Sigmoid colon (tissue), 7 donors: ENCODE results near the gene VEPH1. TPM values are rescaled to one million over a fixed set of nuclear protein-coding genes. Genes with fewer than 3 reads are reported as not detected.

Source experiments
- DNase-seq: peaks from one replicate; pipeline ENCODE4 v3.0.0-alpha.2; 2019
- H3K27ac ChIP-seq, 4 donors: fragments of 200-600 bp; sonication (generic); one replicate each; pipeline ENCODE4 v1.5.1; 2016 to 2019; ENCODE audit warnings: mild to moderate bottlenecking in 1 of 4
- H3K27me3 ChIP-seq, 3 donors: fragments of 200-600 bp; sonication (generic); one replicate each; pipeline ENCODE4 v1.5.1; 2019; ENCODE audit warnings: mild to moderate bottlenecking in 1 of 3
- H3K36me3 ChIP-seq, 4 donors: fragments of 200-600 bp; sonication (generic); one replicate each; pipeline ENCODE4 v1.5.1; 2016 to 2019
- H3K4me1 ChIP-seq, 4 donors: fragments of 200-600 bp; sonication (generic); one replicate each; pipeline ENCODE4 v1.5.1; 2017 to 2019
- H3K4me3 ChIP-seq, 4 donors: fragments of 200-600 bp; sonication (generic); one replicate each; pipeline ENCODE4 v1.5.1; 2017 to 2019; ENCODE audit warnings: mild to moderate bottlenecking in 2 of 4, moderate library complexity in 1 of 4
- H3K9me3 ChIP-seq, 4 donors: fragments of 200-600 bp in 3 of 4; sonication (generic) in 3 of 4; one replicate each; pipeline versions ENCODE4 v1.5.1 to v1.6.1; 2013 to 2019
- EP300 ChIP-seq, 4 donors: sonication (generic); formaldehyde crosslinking; IDR thresholded peaks; one replicate each; pipeline ENCODE4 v1.6.1; 2017; ENCODE audit warnings: antibody characterized with exemption in 4 of 4
- POLR2A ChIP-seq, 2 donors: fragments of 450-650 bp; IDR thresholded peaks; one replicate each; pipeline ENCODE4 v1.6.1; 2016; ENCODE audit warnings: antibody characterized with exemption in 2 of 2, mild to moderate bottlenecking in 2 of 2, moderate library complexity in 2 of 2
- POLR2AphosphoS5 ChIP-seq, 4 donors: sonication (generic); formaldehyde crosslinking; IDR thresholded peaks; one replicate each; pipeline ENCODE4 v1.6.1; 2017; ENCODE audit warnings: antibody characterized with exemption in 4 of 4
- WGBS, 2 donors: extraction: QIAGEN DNeasy Blood & Tissue Kit; methylation state at CpG; one replicate each; pipeline ENCODE4 v1.1.7; 2013; 5-methylcytosine and 5-hydroxymethylcytosine counted together
- intact Hi-C: fragments of 100-400 bp; cut with DNase I; formaldehyde crosslinking; loops from one replicate; pipeline ENCODE4 v1.15.1; 2023
- polyA plus RNA-seq, 3 donors: library from polyadenylated mRNA; stranded (reverse); fragments of 200-250 nt; gene quantifications; one replicate each; pipeline ENCODE4 v1.2.3, GENCODE V29; 2013
- total RNA-seq, 4 donors: library from RNA; depleted of rRNA; stranded (reverse); fragments of >200 nt; gene quantifications; one replicate each; pipeline ENCODE4 v1.1.0, GENCODE V29; 2016
- TF ChIP-seq, protein P1 (sequence below), 4 experiments: fragments of 450-650 bp in 3 of 4; fragments of 200-600 bp in 1 of 4; IDR thresholded peaks; one replicate each; pipeline ENCODE4 v1.5.1; 2016 to 2019; ENCODE audit warnings: antibody characterized with exemption in 4 of 4, mild to moderate bottlenecking in 3 of 4, moderate library complexity in 2 of 4
- donor health status: healthy with polysubstance abuse.
- donor health status: Bipolar disorder and iron deficiency.
- donor health status: healthy.

VEPH1 gene
- total and polyA plus RNA-seq, 7 donors = 0.14 to 1.8 (median 0.87) TPM; not detected in 1

DNA sequence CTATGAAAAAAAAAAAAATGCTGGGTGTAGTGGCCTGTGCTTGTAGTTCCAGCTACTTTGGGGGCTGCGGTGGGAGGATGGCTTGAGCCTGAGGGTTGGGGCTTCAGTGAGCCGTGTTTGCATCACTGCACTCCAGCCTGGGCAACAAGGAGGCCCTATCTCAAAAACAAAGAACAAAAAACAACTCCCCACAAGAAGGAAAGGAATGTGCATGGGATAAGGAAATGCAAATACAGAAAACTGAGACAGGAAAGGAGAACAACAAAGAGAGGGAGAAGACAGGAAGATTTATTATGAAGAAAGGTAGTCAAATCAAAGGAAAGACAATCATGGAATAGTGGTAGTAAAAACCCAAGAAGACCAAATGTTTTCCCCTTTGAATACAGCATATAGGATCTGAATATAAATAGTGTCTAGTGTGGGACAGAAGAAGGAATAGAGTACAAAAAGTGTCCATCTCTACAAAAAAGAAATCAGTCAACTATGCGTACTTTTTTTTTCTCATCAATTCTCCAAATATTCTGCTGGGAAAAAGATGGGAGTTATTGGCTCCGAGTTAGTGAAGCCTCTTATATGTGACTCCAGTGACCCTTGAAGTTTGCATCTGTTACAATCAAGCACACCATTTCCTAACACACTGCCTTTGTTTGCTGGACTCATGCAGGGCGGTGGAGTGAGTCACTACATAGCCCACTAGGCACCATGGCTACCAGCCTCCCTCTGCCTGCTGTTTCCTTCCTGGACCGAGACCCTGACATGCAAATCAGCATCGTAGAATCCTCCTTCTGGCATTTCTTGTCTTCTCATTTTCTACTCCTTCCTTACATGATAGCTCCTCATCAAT, 167.8 kb downstream of the VEPH1 start:
- no peaks in the 10 kb centered on the region for H3K27me3 ChIP-seq
- no peaks in the 10 kb centered on the region for H3K36me3 ChIP-seq
- H3K4me3 ChIP-seq = no peak overlapping the region
- peaks cover 0 to 4% (median 0%) of the 10 kb centered on the region in 4 donors for H3K9me3 ChIP-seq
- 81 to 82% methylated on average over 7 of the region's 7 CpGs for whole genome bisulfite sequencing, 2 donors
- no peaks in the 10 kb centered on the region for H3K4me1 ChIP-seq
- no peak for DNase-seq
- intact Hi-C loops = no loop called here
- no peak overlapping the region for H3K27ac ChIP-seq
- no peak for TF ChIP-seq POLR2AphosphoS5 (IDR thresholded peaks at IDR 0.05)
- TF ChIP-seq, protein P1, sequence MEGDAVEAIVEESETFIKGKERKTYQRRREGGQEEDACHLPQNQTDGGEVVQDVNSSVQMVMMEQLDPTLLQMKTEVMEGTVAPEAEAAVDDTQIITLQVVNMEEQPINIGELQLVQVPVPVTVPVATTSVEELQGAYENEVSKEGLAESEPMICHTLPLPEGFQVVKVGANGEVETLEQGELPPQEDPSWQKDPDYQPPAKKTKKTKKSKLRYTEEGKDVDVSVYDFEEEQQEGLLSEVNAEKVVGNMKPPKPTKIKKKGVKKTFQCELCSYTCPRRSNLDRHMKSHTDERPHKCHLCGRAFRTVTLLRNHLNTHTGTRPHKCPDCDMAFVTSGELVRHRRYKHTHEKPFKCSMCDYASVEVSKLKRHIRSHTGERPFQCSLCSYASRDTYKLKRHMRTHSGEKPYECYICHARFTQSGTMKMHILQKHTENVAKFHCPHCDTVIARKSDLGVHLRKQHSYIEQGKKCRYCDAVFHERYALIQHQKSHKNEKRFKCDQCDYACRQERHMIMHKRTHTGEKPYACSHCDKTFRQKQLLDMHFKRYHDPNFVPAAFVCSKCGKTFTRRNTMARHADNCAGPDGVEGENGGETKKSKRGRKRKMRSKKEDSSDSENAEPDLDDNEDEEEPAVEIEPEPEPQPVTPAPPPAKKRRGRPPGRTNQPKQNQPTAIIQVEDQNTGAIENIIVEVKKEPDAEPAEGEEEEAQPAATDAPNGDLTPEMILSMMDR (IDR thresholded peaks at IDR 0.05) = no peak
- no peak for TF ChIP-seq POLR2A (IDR thresholded peaks at IDR 0.05)
- no peak for TF ChIP-seq EP300 (IDR thresholded peaks at IDR 0.05)

DNA sequence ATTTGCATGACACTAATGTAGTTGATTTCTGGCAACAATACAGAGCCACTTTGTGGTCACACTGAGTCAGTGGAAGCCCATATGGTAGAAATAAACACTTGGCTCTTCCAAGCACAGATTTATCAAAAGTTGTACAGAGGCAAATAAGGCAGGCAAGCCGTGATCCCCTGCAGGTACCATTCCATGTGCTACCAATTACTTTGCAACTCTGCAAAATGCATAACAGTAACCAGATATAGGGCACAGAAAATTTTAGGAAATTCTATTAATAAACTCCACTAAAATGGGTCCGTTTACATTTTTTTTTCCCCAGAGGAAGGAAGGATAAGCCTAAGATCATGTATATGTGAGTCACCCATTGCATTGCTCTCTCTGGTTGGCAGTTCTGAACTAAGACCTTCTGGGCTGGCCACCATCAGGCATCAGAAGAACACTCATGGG, 169.6 kb downstream of the VEPH1 start:
- Histone ChIP-seq H3K4me1 (no peaks in the 10 kb centered on the region), H3K4me3 (no peak overlapping the region), H3K27me3 (no peaks in the 10 kb centered on the region), H3K27ac (no peak overlapping the region), H3K36me3 (no peaks in the 10 kb centered on the region), H3K9me3 (no peaks in the 10 kb centered on the region)
- intact Hi-C loops = no loop called here
- no peak for DNase-seq
- 81 to 83% methylated on average over 2 of the region's 2 CpGs for WGBS, 2 donors
- no peak for TF ChIP-seq POLR2A (IDR thresholded peaks at IDR 0.05)
- no peak for TF ChIP-seq POLR2AphosphoS5 (IDR thresholded peaks at IDR 0.05)
- TF ChIP-seq EP300 (IDR thresholded peaks at IDR 0.05) = no peak

DNA sequence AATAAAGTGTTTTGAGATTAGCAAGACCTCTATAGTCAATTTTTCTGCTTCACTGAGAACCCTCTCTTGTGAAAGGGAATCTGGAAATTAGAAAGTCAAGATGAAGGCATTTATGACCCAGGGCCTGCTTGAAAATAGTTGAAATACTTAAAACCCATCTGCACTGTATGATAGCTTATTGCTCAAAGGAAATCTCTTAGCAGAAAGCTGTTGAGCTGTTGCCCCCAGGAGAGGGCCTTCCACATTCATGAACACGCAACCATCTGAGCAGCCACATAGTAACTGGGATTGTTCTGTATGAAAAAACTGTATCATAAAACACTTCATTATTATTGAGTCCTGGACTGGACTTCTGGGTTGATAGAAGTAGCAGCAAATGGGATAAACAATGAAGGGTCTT, 173.0 kb downstream of the VEPH1 start:
- H3K4me3 ChIP-seq = no peak overlapping the region
- 92 to 99% methylated on average over 1 of the region's 1 CpG for WGBS, 2 donors
- H3K4me1 ChIP-seq = no peaks in the 10 kb centered on the region
- H3K9me3 ChIP-seq = no peaks in the 10 kb centered on the region
- H3K36me3 ChIP-seq = no peaks in the 10 kb centered on the region
- TF ChIP-seq POLR2AphosphoS5 (IDR thresholded peaks at IDR 0.05) (no peak), POLR2A (IDR thresholded peaks at IDR 0.05) (no peak), EP300 (IDR thresholded peaks at IDR 0.05) (no peak)
- TF ChIP-seq, protein P1 (IDR thresholded peaks at IDR 0.05) = no peak
- H3K27ac ChIP-seq = no peak overlapping the region
- no peaks in the 10 kb centered on the region for H3K27me3 ChIP-seq
- intact Hi-C loops = no loop called here
- no peak for DNase-seq

DNA sequence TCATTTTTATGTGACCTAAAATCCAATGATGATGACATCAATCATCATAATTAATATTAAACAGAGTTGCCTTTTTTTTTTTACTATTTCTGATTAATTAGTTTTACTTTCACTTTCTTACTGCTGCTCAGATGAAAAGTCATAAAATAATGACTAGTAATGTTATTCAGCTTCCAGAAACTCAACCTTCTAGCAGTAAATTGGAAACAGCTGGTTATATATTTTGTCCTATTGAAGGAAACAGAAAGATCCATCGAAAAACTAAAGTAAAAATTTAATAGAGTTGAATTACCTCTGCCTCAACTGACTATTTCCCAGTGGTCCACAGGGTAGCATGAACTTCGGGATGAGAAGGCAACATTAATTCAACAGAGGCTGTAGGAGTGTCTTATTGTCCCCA, 173.7 kb downstream of the VEPH1 start:
- intact Hi-C loops = no loop called here
- no peak overlapping the region for H3K4me3 ChIP-seq

DNA sequence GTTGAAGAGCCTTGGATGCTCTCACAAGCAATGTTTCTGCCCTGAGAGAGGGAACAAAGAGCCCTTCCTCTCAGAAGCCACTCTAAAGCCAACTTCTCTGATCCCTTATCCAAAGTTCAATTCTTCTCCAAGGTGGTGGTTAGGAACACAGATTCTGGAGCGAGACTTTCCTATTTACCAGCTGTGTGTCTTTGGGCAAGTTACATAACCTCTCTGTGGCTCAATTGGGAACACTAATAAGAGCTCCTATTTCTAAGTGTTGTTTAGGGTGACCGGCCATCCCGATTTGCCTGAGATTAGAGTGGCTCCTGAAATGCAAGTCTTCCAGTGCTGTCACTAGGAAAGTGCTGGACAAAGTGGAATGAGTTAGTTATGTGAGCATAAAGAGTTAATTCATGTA, 175.4 kb downstream of the VEPH1 start:
- 93% methylated on average over 3 of the region's 3 CpGs for WGBS, 2 donors
- no peak overlapping the region for H3K27ac ChIP-seq
- H3K27me3 ChIP-seq = no peaks in the 10 kb centered on the region
- no peak overlapping the region for H3K4me3 ChIP-seq
- intact Hi-C loops = no loop called here
- TF ChIP-seq POLR2AphosphoS5 (IDR thresholded peaks at IDR 0.05) (no peak), EP300 (IDR thresholded peaks at IDR 0.05) (no peak)
- H3K36me3 ChIP-seq = no peaks in the 10 kb centered on the region
- no peak for DNase-seq
- H3K9me3 ChIP-seq = no peaks in the 10 kb centered on the region
- H3K4me1 ChIP-seq = no peaks in the 10 kb centered on the region

More for the DNA sequence above, 173.7 kb downstream of the VEPH1 start:
- DNase-seq = no peak
- Histone ChIP-seq H3K9me3 (no peaks in the 10 kb centered on the region), H3K4me1 (no peaks in the 10 kb centered on the region), H3K36me3 (no peaks in the 10 kb centered on the region), H3K27ac (no peak overlapping the region), H3K27me3 (no peaks in the 10 kb centered on the region)
- TF ChIP-seq POLR2AphosphoS5 (IDR thresholded peaks at IDR 0.05) (no peak), POLR2A (IDR thresholded peaks at IDR 0.05) (no peak), EP300 (IDR thresholded peaks at IDR 0.05) (no peak)
- TF ChIP-seq, protein P1 (IDR thresholded peaks at IDR 0.05) = no peak
- WGBS, 2 donors = 86 to 90% methylated on average over 2 of the region's 2 CpGs
